ENCODE results near the gene SCARB2. TPM values are rescaled to one million over a fixed set of nuclear protein-coding genes. Genes with fewer than 3 reads are reported as not detected.

SCARB2 gene
- total RNA-seq, 1 experiment from 2014 or later, result 51.3 TPM

- ATAC-seq (no peak), DNase-seq (ENCODE audit: low read depth, low spot score) (no peak)
- Histone ChIP-seq H2AFZ (ENCODE audit: low read depth, low read length, poor library complexity, severe bottlenecking) (no peak overlapping the region), H3K9ac (ENCODE audit: low read length) (no peak overlapping the region), H3K36me3 (ENCODE audit: control insufficient read depth in 1 of 2, insufficient read depth in 2 of 2, low read length in 2 of 2) (no peaks in the 10 kb centered on the region), H4K20me1 (ENCODE audit: insufficient read depth) (no peaks in the 10 kb centered on the region), H3K79me2 (ENCODE audit: insufficient read depth, low read length) (no peaks in the 10 kb centered on the region), H3K4me3 (replicated peaks in 1 of 2; ENCODE audit: low read depth in 1 of 2, low read length in 2 of 2) (no peak overlapping the region), H3K27ac (ENCODE audit: low read depth, low read length) (no peak overlapping the region), H3K9me2 (ENCODE audit: insufficient read depth) (no peaks in the 10 kb centered on the region), H3K27me3 (ENCODE audit: insufficient read depth, low read length) (no peaks in the 10 kb centered on the region), H3K4me2 (ENCODE audit: low read length) (no peak overlapping the region), H3K4me1 (ENCODE audit: control insufficient read depth in 1 of 2, insufficient read depth in 2 of 2, low read length in 2 of 2) (no peaks in the 10 kb centered on the region), H3K9me3 (ENCODE audit: control insufficient read depth in 1 of 2, insufficient read depth in 1 of 2, low read depth in 1 of 2, low read length in 2 of 2) (no peaks in the 10 kb centered on the region)
- RAD21 ChIA-PET (ENCODE audit: low non-redundant PET in 1 of 2, low total read pairs in 2 of 2, uncharacterized antibody in 2 of 2, unreplicated experiment in 2 of 2), result no interaction called here
- intact Hi-C loops (cut with micrococcal nuclease), result no loop called here
- POLR2A ChIA-PET, result no interaction called here
- BruUV-seq (replicated peaks), result no TSS peak
- TF ChIP-seq EGR1 (IDR thresholded peaks at IDR 0.05; ENCODE audit: low read depth), result no peak
- TF ChIP-seq SRF (IDR thresholded peaks at IDR 0.05; ENCODE audit: low read depth), result no peak
- TF ChIP-seq REST (IDR thresholded peaks at IDR 0.05; ENCODE audit: low read depth), result no peak
- TF ChIP-seq RAD21 (IDR thresholded peaks at IDR 0.05; ENCODE audit: low read depth), result no peak
- TF ChIP-seq CTCF (IDR thresholded peaks at IDR 0.05 in 2 of 3, conservative IDR thresholded peaks at IDR 0.05 in 1 of 3; ENCODE audit: borderline replicate concordance in 1 of 3, insufficient read depth in 1 of 3, low read depth in 2 of 3, low read length in 2 of 3), result no peak
- no peak for TF ChIP-seq FOSL1 (IDR thresholded peaks at IDR 0.05; ENCODE audit: low read depth)
- no peak for TF ChIP-seq SIN3A (IDR thresholded peaks at IDR 0.05; ENCODE audit: low read depth)
- TF ChIP-seq YY1 (IDR thresholded peaks at IDR 0.05; ENCODE audit: extremely low read depth, insufficient replicate concordance, low read depth, low read length), result no peak
- no peak for TF ChIP-seq ZBTB33 (IDR thresholded peaks at IDR 0.05; ENCODE audit: extremely low read depth, insufficient replicate concordance, low read length)
- TF ChIP-seq ATF3 (IDR thresholded peaks at IDR 0.05), result no peak
- TF ChIP-seq CBX3 (IDR thresholded peaks at IDR 0.05; ENCODE audit: low read depth), result no peak
- no peak for TF ChIP-seq ZFX (IDR thresholded peaks at IDR 0.05)
- TF ChIP-seq CEBPB (IDR thresholded peaks at IDR 0.05; ENCODE audit: low read depth), result no peak
- no peak for TF ChIP-seq EZH2 (IDR thresholded peaks at IDR 0.05)
- TF ChIP-seq EZH2phosphoT487 (IDR thresholded peaks at IDR 0.05; ENCODE audit: borderline replicate concordance), result no peak
- TF ChIP-seq TCF7L2 (IDR thresholded peaks at IDR 0.05; ENCODE audit: borderline replicate concordance, extremely low read depth, insufficient read depth, insufficient read length), result no peak
- TF ChIP-seq SP1 (IDR thresholded peaks at IDR 0.05; ENCODE audit: low read depth), result no peak
- CTCF ChIA-PET, result no interaction called here
Observed at GRCh38 chr4:76260571-76260970, 46.9 kb upstream of the SCARB2 start.

Measured in HCT116 (cell line).